Body of pancreas (tissue), 4 donors: ENCODE data around the gene ANKS1B. TPM values are rescaled to one million over a fixed set of nuclear protein-coding genes. Genes with fewer than 3 reads are reported as not detected.

ENCODE experiments used
- ATAC-seq: fragments of 150-250 bp; one replicate; pipeline ENCODE4 v1.9.1; 2016
- DNase-seq, 4 donors: peaks; one replicate each; pipeline ENCODE4 v3.0.0-alpha.2; 2019
- H3K27ac ChIP-seq, 4 donors: fragments of 200-600 bp; sonication (generic); 1 replicate in 3 of 4; 2 replicates in 1 of 4; pipeline versions ENCODE4 v1.5.1 to v1.6.1; 2016 to 2019; ENCODE audit warnings: mild to moderate bottlenecking in 1 of 4, mixed read lengths in 1 of 4, moderate library complexity in 1 of 4
- H3K27me3 ChIP-seq, 2 donors: fragments of 200-600 bp; sonication (generic); one replicate each; pipeline ENCODE4 v1.6.0; 2016; ENCODE audit warnings: mild to moderate bottlenecking in 1 of 2
- H3K36me3 ChIP-seq, 2 donors: fragments of 200-600 bp; sonication (generic); replicated peaks in 1 of 2; 2 replicates each; pipeline ENCODE4 v1.5.1; 2016; ENCODE audit warnings: low read depth in 2 of 2; ENCODE audit not compliant: insufficient read depth in 1 of 2
- H3K4me1 ChIP-seq: fragments of 200-600 bp; sonication (generic); one replicate; pipeline ENCODE4 v1.6.0; 2016
- H3K4me3 ChIP-seq, 2 donors: fragments of 200-600 bp; sonication (generic); 1 replicate in 1 of 2; 2 replicates in 1 of 2; pipeline ENCODE4 v1.5.1; 2016 to 2019
- H3K9me3 ChIP-seq, 3 donors: fragments of 200-600 bp; sonication (generic); 1 replicate in 2 of 3; 2 replicates in 1 of 3; pipeline ENCODE4 v1.5.1; 2016
- POLR2A ChIP-seq, 3 donors: fragments of 450-650 bp; IDR thresholded peaks; one replicate each; pipeline ENCODE4 v1.6.1; 2016; ENCODE audit warnings: antibody characterized with exemption in 3 of 3, mild to moderate bottlenecking in 2 of 3
- WGBS, 2 donors: methylation state at CpG; one replicate each; pipeline ENCODE4 v1.1.5; 2017; 5-methylcytosine and 5-hydroxymethylcytosine counted together
- intact Hi-C: fragments of 100-400 bp; cut with DNase I; formaldehyde crosslinking; loops from one replicate; pipeline ENCODE4 v1.15.1; 2023
- total RNA-seq, 2 donors: library from RNA; depleted of rRNA; stranded (reverse); fragments of >200 nt; gene quantifications; one replicate each; pipeline ENCODE4 v1.1.0, GENCODE V29; 2016
- TF ChIP-seq, protein P1 (sequence below), 7 experiments: fragments of 450-650 bp in 4 of 7; fragments of 200-600 bp in 3 of 7; sonication (generic) in 3 of 7; IDR thresholded peaks; one replicate each; pipeline ENCODE4 v1.5.1; 2016 to 2019; ENCODE audit warnings: antibody characterized with exemption in 7 of 7

Gene ANKS1B
- total RNA-seq, 2 donors from 2014 or later: 2.1 to 10.2 TPM

DNA sequence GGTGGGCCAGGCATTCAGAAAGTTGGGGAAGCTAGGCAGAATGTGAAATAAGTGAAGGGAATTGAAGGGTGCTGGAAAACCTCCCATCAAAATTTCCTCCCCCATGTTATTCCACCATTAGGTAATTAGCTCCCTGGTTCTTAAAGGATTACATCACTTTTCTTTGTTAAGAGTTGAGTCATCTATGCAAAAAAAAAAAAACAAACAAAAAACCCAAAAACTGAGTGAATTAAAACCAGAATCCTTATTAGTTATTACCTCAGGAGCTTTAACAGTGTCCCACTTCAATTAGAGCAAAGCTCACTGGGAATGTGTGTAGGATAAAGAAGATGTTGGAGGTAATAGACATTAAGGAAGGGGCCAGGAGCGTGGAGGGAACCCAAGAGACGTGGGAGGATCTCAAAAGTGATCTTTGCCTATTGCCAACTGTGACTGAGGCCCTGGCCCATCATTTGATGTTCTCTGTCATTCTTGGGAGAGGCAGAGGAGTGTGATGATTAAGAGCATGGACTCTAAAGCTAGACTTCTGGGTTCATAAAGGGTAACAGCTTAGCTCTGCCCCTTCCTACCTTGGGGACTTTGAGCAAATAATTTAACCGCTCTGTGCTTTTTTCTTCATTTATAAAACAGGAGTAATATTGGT, 975.0 kb downstream of the ANKS1B start:
- intact Hi-C loops: no loop called here
- Histone ChIP-seq H3K9me3 (no peaks in the 10 kb centered on the region), H3K4me3 (no peak overlapping the region), H3K27me3 (no peaks in the 10 kb centered on the region), H3K27ac (no peak overlapping the region), H3K36me3 (no peaks in the 10 kb centered on the region), H3K4me1 (no peaks in the 10 kb centered on the region)
- no peak for DNase-seq
- WGBS, 2 donors: 65 to 70% methylated on average over 3 of the region's 3 CpGs
- TF ChIP-seq, protein P1, sequence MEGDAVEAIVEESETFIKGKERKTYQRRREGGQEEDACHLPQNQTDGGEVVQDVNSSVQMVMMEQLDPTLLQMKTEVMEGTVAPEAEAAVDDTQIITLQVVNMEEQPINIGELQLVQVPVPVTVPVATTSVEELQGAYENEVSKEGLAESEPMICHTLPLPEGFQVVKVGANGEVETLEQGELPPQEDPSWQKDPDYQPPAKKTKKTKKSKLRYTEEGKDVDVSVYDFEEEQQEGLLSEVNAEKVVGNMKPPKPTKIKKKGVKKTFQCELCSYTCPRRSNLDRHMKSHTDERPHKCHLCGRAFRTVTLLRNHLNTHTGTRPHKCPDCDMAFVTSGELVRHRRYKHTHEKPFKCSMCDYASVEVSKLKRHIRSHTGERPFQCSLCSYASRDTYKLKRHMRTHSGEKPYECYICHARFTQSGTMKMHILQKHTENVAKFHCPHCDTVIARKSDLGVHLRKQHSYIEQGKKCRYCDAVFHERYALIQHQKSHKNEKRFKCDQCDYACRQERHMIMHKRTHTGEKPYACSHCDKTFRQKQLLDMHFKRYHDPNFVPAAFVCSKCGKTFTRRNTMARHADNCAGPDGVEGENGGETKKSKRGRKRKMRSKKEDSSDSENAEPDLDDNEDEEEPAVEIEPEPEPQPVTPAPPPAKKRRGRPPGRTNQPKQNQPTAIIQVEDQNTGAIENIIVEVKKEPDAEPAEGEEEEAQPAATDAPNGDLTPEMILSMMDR (IDR thresholded peaks at IDR 0.05): no peak
- no peak for TF ChIP-seq POLR2A (IDR thresholded peaks at IDR 0.05)
- ATAC-seq: no peak

DNA sequence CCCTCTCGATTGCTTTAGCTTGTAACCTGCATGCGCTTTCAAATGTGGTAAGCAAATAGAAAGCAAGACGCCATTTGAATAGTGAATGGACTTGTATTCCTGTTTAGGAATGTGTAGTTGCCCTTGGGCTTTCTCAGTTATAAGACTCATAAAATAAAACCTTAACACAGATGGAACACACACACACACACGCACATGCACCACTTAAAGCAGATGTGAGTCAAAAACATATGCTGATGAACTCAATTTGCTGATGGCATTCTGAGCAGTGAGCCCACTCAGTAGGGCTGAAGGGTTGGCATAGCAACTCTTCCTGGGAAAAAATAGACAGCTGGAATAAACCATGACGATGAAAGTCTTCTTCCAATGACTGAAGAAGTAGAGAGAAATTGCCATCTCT, 979.1 kb downstream of the ANKS1B start:
- no peaks in the 10 kb centered on the region for H3K27me3 ChIP-seq
- DNase-seq (no peak), ATAC-seq (no peak)
- H3K36me3 ChIP-seq: no peaks in the 10 kb centered on the region
- 77 to 83% methylated on average over 5 of the region's 5 CpGs for WGBS, 2 donors
- intact Hi-C loops: no loop called here
- H3K4me3 ChIP-seq: no peak overlapping the region
- H3K4me1 ChIP-seq: no peaks in the 10 kb centered on the region
- TF ChIP-seq, protein P1 (IDR thresholded peaks at IDR 0.05): no peak
- no peak for TF ChIP-seq POLR2A (IDR thresholded peaks at IDR 0.05)
- no peak overlapping the region for H3K27ac ChIP-seq
- no peaks in the 10 kb centered on the region for H3K9me3 ChIP-seq

DNA sequence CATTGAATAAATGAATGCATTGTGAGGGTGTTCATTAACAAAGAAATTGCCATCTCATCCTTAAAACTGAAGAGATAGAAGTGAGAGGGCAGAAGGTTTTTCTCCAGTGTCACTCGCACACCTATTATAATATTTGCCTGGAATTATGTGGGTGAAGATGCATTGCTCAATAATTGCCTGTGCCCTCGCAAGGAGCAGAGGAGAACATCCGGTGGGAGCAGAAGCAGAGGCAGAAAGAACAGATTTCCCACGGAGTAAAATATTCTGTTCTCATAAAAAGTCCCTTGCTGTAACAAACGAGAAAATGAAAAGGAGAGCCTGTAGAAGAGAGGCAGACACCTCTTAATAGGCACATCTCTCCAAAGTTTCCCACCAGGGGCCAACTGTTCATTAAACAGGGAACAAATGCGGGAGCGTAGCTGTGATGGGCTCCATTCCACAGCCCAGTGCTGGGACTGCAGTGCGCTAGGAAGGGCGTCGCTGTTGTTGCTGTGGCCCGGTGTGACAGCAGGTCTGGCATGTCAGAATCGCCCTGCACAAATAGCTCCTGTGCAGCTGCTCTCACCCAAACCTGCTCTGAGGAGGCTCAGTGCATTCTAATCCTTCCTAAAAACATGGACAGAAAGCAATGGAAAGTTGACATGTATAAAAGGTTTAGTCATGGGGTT, 979.8 kb downstream of the ANKS1B start:
- Histone ChIP-seq H3K27ac (no peak overlapping the region), H3K4me3 (no peak overlapping the region), H3K4me1 (no peaks in the 10 kb centered on the region), H3K9me3 (no peaks in the 10 kb centered on the region), H3K27me3 (no peaks in the 10 kb centered on the region), H3K36me3 (no peaks in the 10 kb centered on the region)
- no peak for TF ChIP-seq POLR2A (IDR thresholded peaks at IDR 0.05)
- TF ChIP-seq, protein P1 (IDR thresholded peaks at IDR 0.05): no peak
- DNase-seq (no peak), ATAC-seq (no peak)
- whole genome bisulfite sequencing, 2 donors: 75 to 81% methylated on average over 12 of the region's 12 CpGs
- intact Hi-C loops: loop anchor here (5.0 kb wide), 1 partner anchor 288 kb away; no protein-coding TSS in a partner anchor

DNA sequence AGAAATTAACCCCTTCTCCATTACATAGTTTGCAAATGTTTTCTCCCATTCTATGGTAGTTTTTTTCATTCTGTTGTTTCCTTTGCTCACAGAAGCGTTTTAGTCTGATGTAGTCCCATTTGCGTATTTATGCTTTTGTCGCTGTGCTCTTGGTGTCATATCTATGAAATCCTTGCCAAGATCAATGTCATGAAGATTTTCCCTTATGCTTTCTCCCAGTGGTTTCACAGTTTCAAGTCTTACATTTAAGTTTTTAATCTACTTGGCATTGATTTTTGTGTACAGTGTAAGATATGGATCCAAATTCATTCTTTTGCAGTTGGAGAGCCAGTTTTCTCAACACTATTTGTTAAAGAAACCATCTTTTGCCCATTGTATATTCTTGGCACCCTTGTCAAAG, 982.0 kb downstream of the ANKS1B start:
- TF ChIP-seq, protein P1 (IDR thresholded peaks at IDR 0.05): no peak
- TF ChIP-seq POLR2A (IDR thresholded peaks at IDR 0.05): no peak
- Histone ChIP-seq H3K9me3 (no peaks in the 10 kb centered on the region), H3K36me3 (no peaks in the 10 kb centered on the region), H3K4me3 (no peak overlapping the region), H3K27me3 (no peaks in the 10 kb centered on the region), H3K27ac (no peak overlapping the region), H3K4me1 (peaks cover 10% of the 10 kb centered on the region)
- intact Hi-C loops: loop anchor here (5.0 kb wide), 1 partner anchor 285 kb away; no protein-coding TSS in a partner anchor
- no peak for ATAC-seq
- 31 to 50% methylated on average over 3 of the region's 3 CpGs for WGBS, 2 donors
- DNase-seq: no peak
